H1 (cell line): ENCODE measurements around the gene SIN3B. TPM values are rescaled to one million over a fixed set of nuclear protein-coding genes. Genes with fewer than 3 reads are reported as not detected.

ENCODE experiments used
- CTCF ChIA-PET: fragments of 300-600 bp; sonication (Branson Sonifier 250); formaldehyde crosslinking; loops from one replicate; lab custom pipeline; 2021; ENCODE audit not compliant: partially characterized antibody; lab: Charles Lee
- POLR2A ChIA-PET: fragments of 300-600 bp; sonication (Branson Sonifier 250); formaldehyde crosslinking; loops from one replicate; lab custom pipeline; 2021; ENCODE audit warnings: inconsistent platforms; ENCODE audit not compliant: partially characterized antibody; lab: Charles Lee
- DNase-seq, 2 experiments: peaks; one replicate each; pipeline versions ENCODE4 v3.0.0 to v3.0.0-alpha.2; 2010 to 2022; ENCODE audit warnings: low spot score in 2 of 2, low read depth in 1 of 2, mixed read lengths in 1 of 2
- FAIRE-seq: peaks from 2 replicates; lab custom pipeline; 2011; peaks lifted over from hg19 to GRCh38; lab: Jason Lieb, UNC
- H2AFZ ChIP-seq: 2 replicates; pipeline ENCODE4 v1.8.1; 2012; ENCODE audit warnings: low read length, inconsistent platforms
- H2AK5ac ChIP-seq: 2 replicates; pipeline ENCODE4 v1.6.1; 2013; ENCODE audit warnings: low read depth, low read length
- H2BK120ac ChIP-seq: replicated peaks from 2 replicates; pipeline ENCODE3; 2013; ENCODE audit warnings: low read depth, low read length, inconsistent platforms
- H2BK12ac ChIP-seq: 2 replicates; pipeline ENCODE4 v1.6.1; 2013; ENCODE audit warnings: low read depth, low read length
- H2BK15ac ChIP-seq: 2 replicates; pipeline ENCODE4 v1.6.1; 2013; ENCODE audit warnings: low read length
- H2BK20ac ChIP-seq: 2 replicates; pipeline ENCODE4 v1.6.1; 2013; ENCODE audit warnings: low read length
- H2BK5ac ChIP-seq: 2 replicates; pipeline ENCODE4 v1.6.1; 2013; ENCODE audit warnings: low read depth, low read length
- H3K14ac ChIP-seq: 2 replicates; pipeline ENCODE4 v1.6.1; 2013; ENCODE audit warnings: inconsistent platforms; ENCODE audit not compliant: insufficient read length
- H3K18ac ChIP-seq: 2 replicates; pipeline ENCODE4 v1.6.1; 2013; ENCODE audit warnings: low read length; ENCODE audit errors: extremely low read depth
- H3K23ac ChIP-seq: 2 replicates; pipeline ENCODE4 v1.6.1; 2013; ENCODE audit warnings: inconsistent platforms; ENCODE audit not compliant: insufficient read length
- H3K23me2 ChIP-seq: 2 replicates; pipeline ENCODE4 v1.6.1; 2013; ENCODE audit warnings: low read depth, low read length
- H3K27ac ChIP-seq: 2 replicates; pipeline ENCODE4 v1.6.1; 2011; ENCODE audit warnings: low read depth, low read length, inconsistent platforms
- H3K27me3 ChIP-seq, 4 experiments: replicated peaks in 1 of 4; 1 replicate in 1 of 4; 2 replicates in 3 of 4; pipeline versions ENCODE4 v1.6.1 to v1.8.1; 2011 to 2013; ENCODE audit warnings: low read length in 3 of 4, mild to moderate bottlenecking in 3 of 4, inconsistent platforms in 2 of 4, mixed read lengths in 2 of 4, moderate library complexity in 1 of 4; ENCODE audit not compliant: control insufficient read depth in 3 of 4, insufficient read depth in 3 of 4; ENCODE audit errors: extremely low read depth in 1 of 4
- H3K36me3 ChIP-seq, 4 experiments: 2 replicates each; pipeline versions ENCODE4 v1.6.1 to v1.8.1; 2011 to 2013; ENCODE audit warnings: mild to moderate bottlenecking in 4 of 4, low read length in 3 of 4, moderate library complexity in 2 of 4, control low read depth in 1 of 4, inconsistent platforms in 1 of 4; ENCODE audit not compliant: insufficient read depth in 4 of 4, control insufficient read depth in 2 of 4
- H3K4ac ChIP-seq: replicated peaks from 2 replicates; pipeline ENCODE3; 2013; ENCODE audit warnings: low read length, low read depth, mixed read lengths, inconsistent platforms; ENCODE audit not compliant: insufficient read length
- H3K4me1 ChIP-seq, 4 experiments: replicated peaks in 1 of 4; 1 replicate in 1 of 4; 2 replicates in 3 of 4; pipeline versions ENCODE4 v1.6.1 to v1.8.1; 2011 to 2013; ENCODE audit warnings: low read length in 3 of 4, inconsistent platforms in 2 of 4, mixed read lengths in 1 of 4; ENCODE audit not compliant: insufficient read depth in 4 of 4, control insufficient read depth in 3 of 4
- H3K4me2 ChIP-seq, 2 experiments: 2 replicates each; pipeline versions ENCODE4 v1.6.1 to v1.8.1; 2011 to 2013; ENCODE audit warnings: low read depth in 2 of 2, low read length in 2 of 2, control low read depth in 1 of 2, inconsistent platforms in 1 of 2, mild to moderate bottlenecking in 1 of 2; ENCODE audit not compliant: insufficient read depth in 1 of 2
- H3K4me3 ChIP-seq, 4 experiments: fragments of 200-600, 300-600 bp in 1 of 4; sonication (generic), shearing (Covaris generic), sonication (Bioruptor Twin) in 1 of 4; 2 replicates each; pipeline versions ENCODE4 v1.5.1 to v1.8.1; 2011 to 2016; ENCODE audit warnings: low read length in 4 of 4, low read depth in 3 of 4, control low read depth in 2 of 4, inconsistent platforms in 2 of 4, mild to moderate bottlenecking in 2 of 4, mixed read lengths in 1 of 4, moderate library complexity in 1 of 4; ENCODE audit not compliant: insufficient read depth in 2 of 4; ENCODE audit errors: extremely low read depth in 1 of 4
- H3K56ac ChIP-seq: replicated peaks from 2 replicates; pipeline ENCODE3; 2013; ENCODE audit warnings: low read depth, mild to moderate bottlenecking, mixed read lengths, low read length, inconsistent platforms; ENCODE audit not compliant: insufficient read length
- H3K79me1 ChIP-seq: 2 replicates; pipeline ENCODE4 v1.6.1; 2013; ENCODE audit warnings: low read depth, low read length, control low read depth
- H3K79me2 ChIP-seq, 2 experiments: 2 replicates each; pipeline versions ENCODE4 v1.6.1 to v1.8.1; 2012 to 2013; ENCODE audit warnings: low read length in 2 of 2, mild to moderate bottlenecking in 2 of 2, inconsistent platforms in 1 of 2; ENCODE audit not compliant: insufficient read depth in 2 of 2, control insufficient read depth in 1 of 2
- H3K9ac ChIP-seq, 4 experiments: replicated peaks in 1 of 4; 1 replicate in 1 of 4; 2 replicates in 3 of 4; pipeline versions ENCODE4 v1.6.1 to v1.8.1; 2011 to 2013; ENCODE audit warnings: low read depth in 3 of 4, low read length in 3 of 4, control low read depth in 2 of 4, mild to moderate bottlenecking in 2 of 4, moderate library complexity in 2 of 4, inconsistent platforms in 1 of 4; ENCODE audit errors: extremely low read depth in 1 of 4
- H3K9me3 ChIP-seq, 2 experiments: 2 replicates each; pipeline versions ENCODE4 v1.6.1 to v1.8.1; 2012 to 2013; ENCODE audit warnings: mild to moderate bottlenecking in 2 of 2, moderate library complexity in 2 of 2, control low read depth in 1 of 2, inconsistent platforms in 1 of 2, low read depth in 1 of 2, low read length in 1 of 2, mixed read lengths in 1 of 2; ENCODE audit not compliant: insufficient read depth in 2 of 2
- H4K20me1 ChIP-seq, 2 experiments: replicated peaks in 1 of 2; 2 replicates each; pipeline versions ENCODE3 to v1.8.1; 2011 to 2013; ENCODE audit warnings: inconsistent platforms in 2 of 2, low read length in 2 of 2, mild to moderate bottlenecking in 1 of 2; ENCODE audit not compliant: insufficient read depth in 2 of 2, control insufficient read depth in 1 of 2
- H4K5ac ChIP-seq: 2 replicates; pipeline ENCODE4 v1.6.1; 2013; ENCODE audit warnings: low read length, low read depth, mixed read lengths, inconsistent platforms; ENCODE audit not compliant: insufficient read length
- H4K8ac ChIP-seq: 2 replicates; pipeline ENCODE4 v1.8.0; 2013; ENCODE audit warnings: mild to moderate bottlenecking, moderate library complexity, low read length, inconsistent platforms; ENCODE audit not compliant: insufficient read depth; ENCODE audit errors: extremely low read depth
- H4K91ac ChIP-seq: replicated peaks from 2 replicates; pipeline ENCODE3; 2013; ENCODE audit warnings: low read length, mixed read lengths, inconsistent platforms; ENCODE audit not compliant: insufficient read length
- ATF3 ChIP-seq: IDR thresholded peaks from 2 replicates; pipeline ENCODE4 v1.6.1; 2011; ENCODE audit warnings: low read depth, mild to moderate bottlenecking, low read length; ENCODE audit not compliant: insufficient read depth
- BACH1 ChIP-seq: IDR thresholded peaks from 2 replicates; pipeline ENCODE4 v1.6.1; 2012; ENCODE audit warnings: low read length, improper control_type of control experiment
- JUND ChIP-seq: IDR thresholded peaks from 2 replicates; pipeline ENCODE4 v1.6.1; 2011; ENCODE audit warnings: mild to moderate bottlenecking, improper control_type of control experiment, low read length
- SAP30 ChIP-seq: fragments of 300-600 bp; sonication (generic); IDR thresholded peaks from 2 replicates; pipeline ENCODE4 v1.7.1; 2012; ENCODE audit warnings: low read length, moderate library complexity, mild to moderate bottlenecking, inconsistent platforms; ENCODE audit not compliant: insufficient read depth, insufficient replicate concordance
- SIX5 ChIP-seq: IDR thresholded peaks from 2 replicates; pipeline ENCODE4 v1.6.1; 2011; ENCODE audit warnings: mild to moderate bottlenecking, low read depth, low read length
- YY1 ChIP-seq: IDR thresholded peaks from 2 replicates; pipeline ENCODE4 v1.6.1; 2011; ENCODE audit warnings: low read depth, mild to moderate bottlenecking, low read length
- WGBS, 2 experiments: shearing (Covaris generic) in 1 of 2; methylation state at CpG; one replicate each; pipeline versions ENCODE4 v1.1.6 to v1.1.7; 2013 to 2015; ENCODE audit warnings: low lambda C conversion rate in 2 of 2, mixed read lengths in 2 of 2, inconsistent platforms in 1 of 2, low coverage in 1 of 2, missing lambda C conversion rate in 1 of 2; ENCODE audit not compliant: insufficient replicate concordance in 2 of 2, insufficient coverage in 1 of 2, insufficient read length in 1 of 2; ENCODE audit errors: extremely low coverage in 1 of 2, missing lambda C conversion rate in 1 of 2; 5-methylcytosine and 5-hydroxymethylcytosine counted together
- polyA plus RNA-seq, 7 experiments: library from polyadenylated mRNA; depleted of rRNA in 3 of 7; stranded (reverse) in 5 of 7; unstranded in 2 of 7; fragments of >200 nt in 5 of 7; fragments of 200-250 nt in 2 of 7; gene quantifications; 1 replicate in 5 of 7; 2 replicates in 1 of 7; 4 replicates in 1 of 7; pipeline versions ENCODE4 v1.2.1 to v1.2.3, GENCODE V29; 2011 to 2013; ENCODE audit warnings: missing spikeins in 2 of 7, mixed read lengths in 2 of 7
- total RNA-seq: library from RNA; stranded (reverse); fragmentation: NEBNext Ultra II Directional; extraction: Animal tissue kit (Norgen Biotek cat#: 25700); gene quantifications from 2 replicates; pipeline ENCODE4 v1.2.1, GENCODE V29; 2021

Gene SIN3B
- total and polyA plus RNA-seq, 2 of the 8 experiments (the other 6 are each of a cell fraction or from before 2014, with no cell fraction given) = 29.5 to 71.1 TPM

DNA sequence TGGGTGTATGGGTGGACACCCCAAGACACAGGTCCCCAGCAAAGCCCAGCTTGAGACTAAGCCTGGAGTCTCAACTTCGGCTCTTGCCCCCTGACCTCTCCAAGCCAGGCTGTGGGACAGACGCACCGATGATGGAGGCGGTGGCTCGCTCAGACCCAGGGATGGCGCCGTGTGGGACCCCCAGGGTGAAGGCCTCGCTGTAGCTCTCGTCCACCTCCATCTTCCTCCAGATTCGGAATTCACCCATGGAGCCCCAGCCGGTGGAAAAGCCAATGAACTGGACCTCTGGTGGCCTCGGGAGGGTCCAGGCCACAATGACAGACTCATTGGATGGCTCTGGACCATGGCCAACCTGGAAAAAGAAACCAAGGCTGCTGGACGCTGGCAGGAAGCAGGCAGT lies 98.7 kb downstream of the SIN3B start:
- Histone ChIP-seq H2BK12ac (no peak overlapping the region), H2BK20ac (no peak overlapping the region), H2AK5ac (no peak overlapping the region), H4K8ac (no peak overlapping the region), H2BK5ac (no peak overlapping the region), H3K18ac (no peak overlapping the region), H3K9ac (no peak overlapping the region), H3K27ac (no peak overlapping the region), H3K9me3 (peaks cover 8 to 9% of the 10 kb centered on the region in 2 experiments; a peak in 2 of 4 replicates), H3K79me2 (no peaks in the 10 kb centered on the region), H3K36me3 (no peaks in the 10 kb centered on the region), H4K91ac (no peak overlapping the region), H3K79me1 (no peaks in the 10 kb centered on the region), H2AFZ (no peak overlapping the region), H3K4me1 (no peaks in the 10 kb centered on the region), H3K4ac (no peak overlapping the region), H3K56ac (no peak overlapping the region), H3K14ac (no peak overlapping the region), H4K5ac (no peak overlapping the region), H4K20me1 (no peaks in the 10 kb centered on the region), H2BK120ac (no peak overlapping the region), H3K4me2 (no peak overlapping the region), H3K23me2 (no peaks in the 10 kb centered on the region), H3K23ac (no peak overlapping the region), H3K4me3 (no peak overlapping the region), H2BK15ac (no peak overlapping the region), H3K27me3 (no peaks in the 10 kb centered on the region)
- FAIRE-seq (no peak), DNase-seq (no peak)
- no peak for TF ChIP-seq BACH1
- no peak for TF ChIP-seq SIX5
- TF ChIP-seq SAP30 = no peak
- no peak for TF ChIP-seq JUND
- no peak for TF ChIP-seq YY1
- TF ChIP-seq ATF3 = no peak
- ChIA-PET CTCF (no interaction called here), POLR2A (no interaction called here)
- WGBS, 2 experiments = 81% methylated on average over 12 of the region's 13 CpGs; no CpG with 5 or more reads in 1 of the 2 experiments
